Spleen (tissue), 7 donors: ENCODE data around the gene CEBPZOS.

ENCODE experiments used
- CTCF ChIP-seq, 11 experiments: fragments of 200-600 bp in 7 of 11; fragments of 450-650 bp in 4 of 11; sonication (generic) in 4 of 11; IDR thresholded peaks in 8 of 11; conservative IDR thresholded peaks in 3 of 11; 1 replicate in 7 of 11; 2 replicates in 4 of 11; pipeline versions ENCODE4 v1.4.0 to v1.8.0; 2016 to 2021; ENCODE audit warnings: antibody characterized with exemption in 11 of 11, inconsistent platforms in 4 of 11, mild to moderate bottlenecking in 1 of 11
- POLR2A ChIP-seq, 3 donors: fragments of 450-650 bp; IDR thresholded peaks; one replicate each; pipeline ENCODE4 v1.5.1; 2017; ENCODE audit warnings: antibody characterized with exemption in 3 of 3, mild to moderate bottlenecking in 1 of 3
- POLR2AphosphoS5 ChIP-seq, 3 donors: sonication (generic); formaldehyde crosslinking; IDR thresholded peaks; one replicate each; pipeline ENCODE4 v1.5.1; 2017; ENCODE audit warnings: antibody characterized with exemption in 3 of 3
- donor health status: DM: no; HTN: no; CAD: no; lungs with moderate emphysema.
- donor health status: DM: no; HTN: no; CAD: no.
- donor health status: DM: no; HTN: no; CAD: no.

GRCh38 chr2:37154785-37155184 lies 41.5 kb upstream of the CEBPZOS start:
- TF ChIP-seq CTCF (IDR thresholded peaks at IDR 0.05 in 8 of 11, conservative IDR thresholded peaks at IDR 0.05 in 3 of 11) (no peak), POLR2A (IDR thresholded peaks at IDR 0.05) (no peak), POLR2AphosphoS5 (IDR thresholded peaks at IDR 0.05) (no peak)
